H54 (cell line): ENCODE measurements around the gene KANK2.

Experiments used
- DNase-seq: peaks from one replicate; pipeline ENCODE4 v3.0.0; 2011; ENCODE audit warnings: low spot score, mixed read lengths; ENCODE audit not compliant: insufficient read length
- FAIRE-seq: peaks from 3 replicates; lab custom pipeline; 2011; peaks lifted over from hg19 to GRCh38; lab: Jason Lieb, UNC
- POLR2A ChIP-seq: IDR thresholded peaks from 2 replicates; pipeline ENCODE4 v1.6.1; 2011; ENCODE audit warnings: low read depth, mild to moderate bottlenecking, low read length

Gene KANK2

DNA sequence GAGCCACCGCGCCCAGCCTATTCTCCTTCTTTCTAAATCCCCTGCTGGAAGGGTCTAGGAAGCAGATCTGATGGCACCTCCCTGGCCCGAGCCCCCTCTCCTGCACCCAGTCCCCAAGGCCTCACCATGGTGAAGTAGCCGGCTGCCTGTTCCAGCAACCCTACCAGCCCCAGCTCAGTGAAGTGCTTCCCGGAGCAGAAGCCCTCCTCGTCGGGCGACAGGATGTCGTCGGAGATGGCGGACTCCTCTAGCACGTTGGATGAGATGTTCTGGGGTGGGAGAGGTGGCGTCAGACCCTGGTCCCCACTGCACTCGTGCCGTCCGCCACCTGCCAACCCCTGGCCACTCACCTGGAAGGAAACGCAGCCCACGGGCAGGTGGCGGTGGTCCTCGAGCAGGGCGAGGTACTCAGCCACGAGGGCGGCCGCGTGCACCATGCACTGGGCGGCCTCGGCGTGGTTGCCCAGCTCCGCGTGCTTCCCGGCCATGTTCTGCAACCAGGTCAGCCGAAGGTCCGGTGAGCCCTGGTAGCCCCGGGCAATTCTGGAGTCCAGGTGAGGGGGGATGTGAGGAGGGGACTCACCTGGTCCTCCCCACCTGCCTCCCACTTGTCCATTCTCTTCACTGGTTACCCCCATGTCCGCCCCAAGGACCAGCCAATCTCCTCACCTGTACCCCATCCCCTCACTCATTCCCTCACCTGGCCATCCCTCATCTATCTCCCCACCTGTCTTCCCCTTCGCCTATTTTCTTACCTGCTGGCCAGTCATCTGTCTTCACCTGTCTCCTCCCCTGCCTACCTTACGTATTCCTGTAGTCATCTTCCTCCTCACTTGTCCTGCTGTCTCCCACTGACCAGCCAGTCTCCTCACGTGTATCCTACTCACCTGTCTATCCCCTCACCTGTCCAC is 11.5 kb upstream of the KANK2 start:
- no peak for FAIRE-seq
- TF ChIP-seq POLR2A = no peak
- DNase-seq = no peak

DNA sequence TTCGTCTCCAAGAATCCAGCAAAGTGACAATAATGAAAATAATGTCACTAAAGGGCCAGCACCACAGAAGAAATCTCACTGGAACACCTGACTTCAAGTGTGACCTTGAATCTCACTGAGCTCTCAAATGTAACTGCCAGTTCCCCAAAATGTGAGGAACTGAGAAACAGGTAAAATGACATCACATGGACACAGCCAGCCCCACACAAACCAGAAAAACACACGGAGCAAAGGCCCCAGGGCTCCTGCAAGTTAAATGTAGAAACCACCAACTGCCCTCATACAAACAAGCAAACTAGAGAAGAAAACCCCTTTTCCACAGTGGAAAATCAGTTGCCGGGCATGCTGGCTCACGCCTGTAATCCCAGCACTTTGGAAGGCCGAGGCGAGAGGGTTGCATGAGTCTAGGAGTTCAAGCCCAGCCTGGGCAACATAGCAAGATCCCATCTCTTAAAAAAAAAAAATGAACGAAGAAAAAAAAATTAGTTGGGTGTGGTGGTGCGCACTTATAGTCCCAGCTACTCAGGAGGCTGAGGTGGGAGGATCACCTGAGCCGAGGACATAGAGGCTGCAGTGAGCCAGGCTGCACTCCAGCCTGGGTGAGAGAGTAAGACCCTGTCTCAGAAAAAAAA is 8.7 kb upstream of the KANK2 start:
- TF ChIP-seq POLR2A = no peak
- FAIRE-seq (no peak), DNase-seq (no peak)

DNA sequence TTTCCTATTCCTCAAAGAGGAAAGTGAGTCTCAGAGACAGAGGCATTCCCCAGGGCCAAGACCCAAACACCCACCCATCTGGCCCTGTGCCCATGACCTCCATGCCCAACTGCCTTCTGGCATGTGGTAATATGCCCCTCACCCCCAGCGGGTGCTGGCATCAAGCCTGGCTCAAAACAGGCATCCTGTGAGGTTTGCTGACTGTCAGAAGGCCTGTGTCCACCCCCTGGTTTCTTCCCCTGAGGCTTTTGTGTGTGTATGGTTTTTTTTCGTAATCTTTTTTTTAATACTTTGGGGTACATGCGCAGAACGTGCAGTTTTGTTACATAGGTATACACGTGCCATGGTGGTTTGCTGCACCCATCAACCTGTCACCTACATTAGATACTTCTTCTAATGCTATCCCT is 7.6 kb upstream of the KANK2 start:
- DNase-seq = no peak
- TF ChIP-seq POLR2A = no peak
- no peak for FAIRE-seq

DNA sequence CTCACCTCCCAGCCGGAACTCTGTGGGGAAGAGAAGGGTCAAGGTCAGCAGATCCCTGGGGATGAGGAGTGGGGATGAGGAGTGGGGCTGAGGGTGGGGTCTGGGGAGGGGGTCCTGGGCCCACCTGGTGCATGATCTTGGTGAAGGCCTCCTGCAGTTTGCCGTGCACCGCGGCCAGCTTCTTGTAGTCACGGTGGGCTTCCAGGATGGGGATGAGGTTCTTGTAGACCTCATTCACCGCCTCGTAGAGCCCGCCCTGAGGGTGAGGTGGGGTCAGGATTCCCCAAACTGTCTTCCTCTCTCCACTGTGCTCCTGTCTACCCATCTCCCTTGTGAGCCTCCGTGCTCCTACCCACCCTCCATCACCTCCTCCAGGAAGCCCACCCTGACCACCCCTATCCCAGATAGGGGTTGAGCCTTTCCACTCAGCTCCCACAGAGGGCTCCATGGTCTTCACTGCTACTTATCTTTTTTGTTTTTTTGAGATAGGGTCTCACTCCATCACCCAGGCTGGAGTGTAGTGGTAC is 6.8 kb upstream of the KANK2 start:
- no peak for TF ChIP-seq POLR2A
- FAIRE-seq = no peak
- no peak for DNase-seq

DNA sequence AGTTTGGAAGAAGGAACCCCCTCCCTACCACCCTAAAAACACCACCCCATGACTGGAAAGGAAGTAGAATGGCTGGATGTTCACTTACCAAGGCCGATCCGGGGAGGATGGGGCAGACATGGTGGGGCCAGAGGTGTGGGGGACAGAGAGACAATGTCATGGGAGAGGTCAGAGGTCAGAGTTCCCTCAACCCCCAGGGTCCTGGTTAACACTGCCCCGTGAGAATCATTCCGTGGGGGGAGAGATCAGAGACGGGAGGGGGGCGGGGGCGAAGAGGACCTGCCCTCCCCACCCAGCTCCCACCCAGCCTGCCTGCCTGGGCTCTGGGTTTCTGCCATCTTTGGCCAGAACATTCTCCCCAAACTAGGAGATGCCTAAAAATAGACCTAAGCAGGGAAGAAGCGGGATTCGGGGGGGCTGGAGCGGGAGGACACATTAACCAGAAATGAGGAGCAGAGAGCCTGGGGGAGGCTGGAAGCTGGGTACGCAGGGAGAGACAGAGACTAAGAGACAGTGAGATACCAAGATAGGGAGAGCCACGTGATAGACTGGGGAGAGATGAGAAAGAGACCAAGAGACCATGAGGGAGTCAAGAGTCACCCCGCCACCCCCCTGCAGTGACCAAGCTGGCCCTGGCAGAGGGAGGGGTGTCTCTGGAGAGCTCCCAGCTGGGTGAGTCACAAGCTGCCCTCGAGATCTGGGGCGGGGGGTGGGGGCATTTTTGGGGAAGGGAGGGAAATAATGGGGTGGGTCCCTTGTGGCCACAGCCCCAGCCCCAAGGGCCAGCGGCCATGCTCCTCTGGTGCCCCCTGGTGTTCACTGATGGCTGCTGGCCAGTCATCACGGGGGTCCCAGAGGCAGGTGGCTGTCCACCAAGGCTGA is 6.1 kb upstream of the KANK2 start:
- FAIRE-seq (no peak), DNase-seq (peak; percentile 92)
- TF ChIP-seq POLR2A = no peak

DNA sequence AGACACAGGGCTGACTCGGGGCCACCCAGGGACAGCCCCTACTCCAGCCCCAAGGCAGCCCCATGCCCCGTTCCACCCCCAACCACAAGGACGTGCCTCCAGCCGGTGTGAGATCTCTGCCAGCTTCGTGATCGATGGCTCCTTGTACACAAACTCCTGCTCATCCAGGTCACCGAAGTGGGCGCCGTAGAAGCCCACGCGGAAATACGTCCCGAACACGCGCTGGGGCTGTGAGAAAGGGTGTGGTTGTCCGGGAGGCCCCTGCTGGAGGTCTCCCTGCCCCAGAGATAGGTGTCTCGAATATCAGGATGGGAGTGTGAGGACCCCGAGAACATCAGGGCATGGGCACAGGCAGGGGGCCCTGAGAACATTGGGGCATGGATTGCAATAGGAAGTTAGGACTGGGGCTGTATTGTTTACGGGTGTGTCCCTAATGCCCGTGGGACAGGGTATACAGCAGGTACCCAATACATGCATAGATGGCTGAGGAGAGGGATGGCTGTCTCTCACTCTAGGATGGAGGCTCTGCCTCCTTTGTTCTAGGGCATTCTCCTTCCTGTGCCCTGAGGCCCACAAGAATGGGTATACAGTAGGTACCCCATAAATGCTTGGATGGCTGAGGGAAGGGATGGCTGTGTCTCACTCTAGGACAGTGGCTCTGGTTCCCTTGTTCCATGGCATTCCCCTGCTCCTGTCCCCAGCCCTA is 5.3 kb upstream of the KANK2 start:
- DNase-seq (no peak), FAIRE-seq (no peak)
- TF ChIP-seq POLR2A = no peak

DNA sequence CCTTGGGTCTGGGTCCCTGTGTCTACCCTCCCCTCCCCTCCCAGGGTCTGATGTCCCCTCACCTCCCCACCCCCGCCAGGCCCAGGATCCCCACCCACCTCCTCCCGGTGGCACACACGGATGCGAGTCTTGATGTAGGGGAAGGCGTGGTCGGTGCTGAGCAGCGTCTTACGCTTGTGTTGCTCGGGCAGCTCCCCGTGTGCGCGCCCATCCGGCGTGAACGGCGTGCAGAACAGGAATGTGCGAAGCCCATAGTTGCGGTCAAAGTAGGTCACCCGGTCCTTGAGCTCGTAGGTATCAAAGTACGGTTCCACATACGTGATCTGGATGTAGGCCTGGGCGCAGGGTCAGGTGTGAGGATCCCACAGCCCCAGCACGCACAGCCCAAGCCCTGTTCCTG is 4.4 kb upstream of the KANK2 start:
- no peak for FAIRE-seq
- no peak for TF ChIP-seq POLR2A
- no peak for DNase-seq

DNA sequence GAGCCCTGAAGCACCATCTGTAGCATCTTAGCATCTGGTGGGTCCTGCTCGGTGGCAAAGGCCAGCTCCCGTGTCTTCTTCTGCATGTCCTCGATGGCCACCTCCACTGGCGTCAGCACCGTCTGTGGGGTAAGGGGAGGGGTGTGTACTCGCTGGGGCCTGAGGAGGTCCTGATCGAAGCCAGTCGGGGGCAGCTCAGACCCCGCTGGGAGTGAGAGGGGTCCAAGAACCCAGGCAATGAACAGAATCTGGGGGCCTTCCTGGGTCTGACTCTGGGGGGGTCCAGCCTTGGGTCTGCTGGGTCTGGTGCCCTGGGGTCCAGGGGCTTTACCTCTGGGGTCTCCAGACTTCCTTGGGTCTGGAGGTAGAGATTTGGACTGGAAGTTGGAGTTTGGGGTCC is 3.6 kb upstream of the KANK2 start:
- no peak for TF ChIP-seq POLR2A
- FAIRE-seq (no peak), DNase-seq (no peak)

DNA sequence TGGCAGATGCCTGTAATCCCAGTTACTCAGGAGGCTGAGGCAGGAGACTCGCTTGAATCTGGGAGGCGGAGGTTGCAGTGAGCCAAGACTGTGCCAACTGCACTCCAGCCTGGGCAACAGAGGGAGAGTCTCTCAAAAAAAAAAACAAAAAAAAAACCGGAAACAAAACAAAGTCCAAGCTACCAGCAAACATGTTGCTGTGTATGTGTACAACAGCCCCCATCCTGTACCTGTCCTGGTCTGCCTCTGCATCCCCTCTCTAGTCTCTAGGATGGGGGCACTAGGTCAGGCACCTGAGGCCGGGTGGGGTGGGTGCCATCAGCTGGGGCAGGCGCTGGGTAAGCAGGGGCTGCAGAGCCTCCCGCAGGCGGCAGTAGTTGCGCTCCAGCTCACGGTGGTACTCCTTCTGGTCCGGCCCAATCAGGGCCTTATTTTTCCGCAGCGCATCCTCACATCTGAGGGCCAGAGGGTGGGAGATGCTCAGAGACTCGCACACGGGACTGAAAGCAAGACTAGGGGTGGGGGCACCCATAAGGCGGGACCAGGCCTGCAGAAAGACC is 2.8 kb upstream of the KANK2 start:
- DNase-seq (no peak), FAIRE-seq (no peak)
- TF ChIP-seq POLR2A = no peak

DNA sequence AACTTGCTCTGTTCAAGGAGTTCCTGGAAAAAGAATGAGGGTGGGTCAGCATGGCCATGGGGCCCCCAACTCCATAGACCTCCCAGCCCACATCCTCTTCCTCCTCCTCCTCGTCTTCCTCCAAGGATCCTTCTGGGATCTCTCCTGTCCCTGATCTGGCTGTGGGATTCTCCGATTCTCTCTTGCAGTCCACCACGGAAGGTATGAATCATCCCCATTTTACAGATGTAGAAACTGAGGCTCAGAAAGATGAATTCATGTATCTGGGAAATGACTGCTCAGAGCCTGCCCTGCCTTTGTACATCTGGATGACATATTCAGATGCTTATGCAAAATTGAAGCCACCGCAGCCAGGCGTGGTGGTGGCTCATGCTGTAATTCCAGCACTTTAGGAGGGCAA is 2.2 kb upstream of the KANK2 start:
- no peak for DNase-seq
- TF ChIP-seq POLR2A = no peak
- FAIRE-seq = no peak

DNA sequence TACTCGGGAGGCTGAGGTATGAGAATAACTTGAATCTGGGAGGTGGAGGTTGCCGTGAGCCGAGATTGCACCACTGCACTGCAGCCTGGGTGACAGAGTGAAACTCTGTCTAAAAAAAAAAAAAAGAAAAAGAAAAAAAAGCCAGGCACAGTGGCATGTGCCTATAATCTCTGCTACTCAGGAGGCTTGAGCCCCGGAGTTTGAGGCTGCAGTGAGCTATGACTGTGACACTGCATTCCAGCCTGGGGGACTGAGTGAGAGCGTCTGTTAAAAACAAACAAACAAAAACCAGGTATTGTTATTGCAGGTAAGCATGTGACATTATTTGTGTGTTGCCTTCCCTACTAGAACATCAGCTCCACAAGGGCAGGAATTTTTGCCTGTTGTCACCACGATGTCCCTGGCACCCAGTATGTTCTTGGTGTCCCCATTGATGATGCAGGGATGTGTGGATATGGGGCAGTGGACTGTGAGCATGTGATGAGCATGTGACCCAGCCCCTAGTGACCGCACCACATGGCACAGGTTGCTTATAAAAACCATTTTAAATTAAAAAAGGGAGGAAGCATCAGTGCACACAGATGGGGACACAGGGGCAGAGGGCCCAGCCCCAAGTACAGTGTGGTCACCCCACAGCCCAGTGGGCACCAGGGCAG is 1.6 kb upstream of the KANK2 start:
- FAIRE-seq (no peak), DNase-seq (no peak)
- TF ChIP-seq POLR2A = no peak

DNA sequence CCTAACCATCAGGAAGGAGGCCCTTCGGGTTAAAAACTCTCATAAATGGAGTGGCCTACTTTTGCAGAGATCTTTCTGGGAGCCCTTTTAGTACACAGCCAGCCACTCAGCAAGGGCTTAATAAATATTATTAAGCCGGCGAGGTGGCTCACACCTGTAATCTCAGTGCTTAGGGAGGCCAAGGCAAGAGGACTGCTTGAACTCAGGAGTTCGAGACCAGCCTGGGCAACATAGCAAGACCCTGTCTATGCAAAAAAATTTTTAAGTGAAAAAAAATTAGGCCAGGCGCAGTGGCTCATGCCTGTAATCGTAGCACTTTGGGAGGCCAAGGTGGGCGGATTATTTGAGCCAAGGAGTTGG is 810 bp upstream of the KANK2 start:
- DNase-seq = no peak
- FAIRE-seq = no peak
- no peak for TF ChIP-seq POLR2A
